T-helper 1 cell (primary cell): ENCODE results near the gene MSANTD2.

Experiments
- DNase-seq, 5 donors: peaks; one replicate each; pipeline ENCODE4 v3.0.0-alpha.2; 2012 to 2020
- total RNA-seq, 4 donors: gene quantifications; one replicate each; lab custom pipeline; 2026; lab: John Stamatoyannopoulos, UW

The MSANTD2 gene
- 12.0 to 17.9 (median 16.3) reads per million in 4 donors for total RNA-seq

DNA sequence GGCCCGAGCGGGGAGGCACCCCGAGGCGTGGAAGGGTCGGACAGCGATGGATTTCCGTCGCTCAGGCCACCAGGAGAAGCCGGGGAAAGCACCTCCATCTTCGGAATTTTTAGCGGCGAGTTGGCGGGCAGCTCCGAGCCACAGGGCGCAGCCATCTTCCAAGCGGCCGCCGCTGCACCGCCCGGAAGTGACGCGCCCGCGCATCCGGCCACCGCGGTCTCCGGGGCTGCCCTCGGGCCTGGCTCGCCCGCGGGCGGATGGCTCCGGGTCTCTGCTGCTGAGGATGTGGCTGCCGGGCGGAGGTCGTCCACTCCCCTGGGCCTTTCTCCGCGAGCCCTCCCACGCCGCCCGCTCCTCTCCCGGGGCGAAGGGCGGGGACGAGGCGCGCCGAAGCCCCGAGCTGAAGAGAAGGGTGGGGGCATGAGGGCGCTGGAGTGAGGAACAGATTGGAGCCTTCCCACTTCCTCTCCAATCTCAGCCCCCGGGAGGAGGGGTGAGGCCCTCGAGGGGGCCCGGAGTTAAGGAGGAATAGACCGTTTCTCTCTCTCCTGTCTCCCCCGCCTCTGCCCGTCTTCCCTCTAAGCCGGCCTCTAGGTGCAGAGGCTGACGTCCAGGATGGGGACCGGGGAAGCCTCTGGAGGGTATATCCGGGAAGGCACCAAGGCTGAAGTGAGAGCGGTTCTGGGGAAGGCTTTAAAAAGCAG is at the start of gene MSANTD2:
MSANTD2 (minus strand) TSS at position 181 of the 704 bp plus-strand sequence; CDS start at position 155, 26 bp downstream.
- DNase-seq: peak; percentile 63 to 82 (median 67)

DNA sequence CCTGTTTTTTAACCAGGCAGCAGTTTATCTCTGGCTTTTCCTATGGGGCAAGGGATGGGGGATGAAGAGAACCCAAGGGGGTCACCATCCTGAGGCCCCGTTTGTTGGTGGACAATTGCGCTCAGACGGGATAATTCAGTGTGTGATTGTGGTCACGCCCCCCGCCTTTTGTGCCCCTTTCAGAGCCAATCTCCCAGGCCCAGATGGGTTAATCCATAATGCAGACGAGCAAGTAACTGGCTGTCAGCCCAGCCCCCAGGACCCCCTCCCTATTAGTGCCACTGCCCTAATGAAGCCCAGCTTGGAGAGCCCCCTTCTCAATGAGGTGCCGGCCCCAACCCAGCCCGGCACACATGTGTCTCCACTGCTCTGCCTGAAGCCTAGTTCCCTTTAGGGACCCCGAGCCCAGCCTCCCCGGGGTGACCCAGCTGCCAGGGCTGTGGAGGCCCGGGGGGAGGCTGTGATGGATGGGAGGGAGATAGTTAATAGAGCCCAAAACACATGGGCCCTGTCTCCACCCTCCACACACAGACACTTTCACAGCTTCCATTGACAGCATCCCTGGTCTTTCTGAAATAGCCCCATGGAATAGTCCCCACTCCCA is 46.0 kb upstream of the MSANTD2 start:
- DNase-seq: no peak

DNA sequence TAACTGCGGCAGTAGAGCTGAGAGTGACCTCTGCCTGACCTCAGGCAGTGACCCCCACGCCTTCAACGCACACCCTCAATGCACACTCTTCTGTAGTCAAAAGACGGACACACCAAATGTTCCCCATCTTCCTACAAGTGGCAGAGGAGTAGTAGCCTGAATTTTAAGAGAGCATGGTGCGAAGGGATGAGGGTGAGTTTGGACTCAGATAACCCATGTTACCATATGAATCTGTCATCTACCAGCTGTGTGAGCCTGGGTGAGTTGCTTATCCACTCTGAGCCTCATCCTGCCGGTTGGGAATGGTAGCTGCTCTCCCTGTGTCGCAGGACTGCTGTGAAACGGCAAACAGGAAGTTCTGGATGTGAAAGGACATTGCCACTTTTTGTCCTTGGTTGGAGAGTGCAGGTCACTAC is 44.5 kb upstream of the MSANTD2 start:
- no peak for DNase-seq

DNA sequence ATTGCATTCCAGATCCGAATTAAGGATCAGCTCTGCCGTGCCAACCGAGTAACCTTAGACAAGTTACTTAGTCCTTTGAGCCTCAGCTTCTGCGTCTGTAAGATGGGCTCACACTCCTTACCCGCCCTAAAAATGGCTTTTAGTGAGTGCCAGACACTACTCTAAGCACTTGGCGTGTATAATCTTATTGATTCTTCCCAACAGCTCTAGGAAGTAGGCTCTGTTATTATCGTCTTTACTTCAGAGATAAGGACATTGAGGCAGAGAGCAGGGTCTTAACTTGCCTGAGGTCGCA is 43.4 kb upstream of the MSANTD2 start:
- no peak for DNase-seq

DNA sequence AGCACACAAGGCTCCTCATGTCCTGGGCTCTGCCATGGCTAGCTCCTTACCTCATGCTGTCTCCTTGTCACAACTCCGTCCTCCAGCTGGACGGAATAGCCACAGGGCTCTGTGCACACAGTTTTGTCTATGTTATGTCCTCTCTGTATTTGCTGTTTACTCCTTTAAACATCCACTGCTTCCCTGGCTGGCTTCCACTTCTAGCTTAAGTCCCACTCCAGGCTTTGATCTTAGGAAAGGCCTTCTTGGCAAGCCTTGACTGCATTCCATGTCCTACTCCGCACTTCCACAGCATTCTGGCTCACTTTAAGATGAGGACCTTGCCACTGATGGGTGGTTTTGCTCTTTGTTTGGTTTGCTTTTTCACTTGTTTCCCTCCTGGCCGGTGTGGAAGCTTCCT is 42.1 kb upstream of the MSANTD2 start:
- DNase-seq: no peak

GRCh38 chr11:124841840-124842239 is 41.6 kb upstream of the MSANTD2 start:
- no peak for DNase-seq

GRCh38 chr11:124841201-124841600 is 41.0 kb upstream of the MSANTD2 start:
- no peak for DNase-seq

- no peak for DNase-seq
Measured at GRCh38 chr11:124840666-124841065, 40.5 kb upstream of the MSANTD2 start.

DNA sequence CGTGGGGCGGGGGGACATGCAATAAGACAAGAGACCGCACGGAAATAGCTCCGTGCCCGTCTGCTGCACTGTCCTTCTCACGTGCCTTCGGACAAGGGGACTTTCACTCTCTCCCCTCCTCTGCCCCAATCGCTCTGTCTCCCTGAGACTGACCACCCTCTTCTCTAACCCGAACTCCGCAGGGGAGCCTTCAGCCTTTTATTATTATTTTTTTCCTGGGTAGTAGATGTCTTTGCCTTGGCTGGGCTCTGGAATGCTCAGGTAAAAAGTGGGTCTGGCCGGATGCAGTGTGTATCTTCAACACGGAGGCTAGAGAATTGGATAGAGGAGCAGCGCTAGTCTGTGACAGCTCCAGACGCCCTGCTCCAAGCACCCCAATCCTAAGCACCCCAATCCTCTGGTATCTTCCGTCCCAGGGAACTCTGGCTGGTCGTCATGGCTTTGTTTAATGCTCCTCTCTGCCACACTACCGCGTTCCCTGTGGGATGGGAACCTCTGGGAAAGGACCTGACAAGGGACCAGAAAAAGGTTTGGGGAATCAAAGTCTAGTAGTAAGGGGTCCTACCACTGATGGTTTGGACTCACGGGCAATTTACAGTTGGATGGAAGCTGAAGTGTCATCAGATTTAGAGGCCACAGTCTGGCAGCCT is 39.9 kb upstream of the MSANTD2 start:
- no peak for DNase-seq

DNA sequence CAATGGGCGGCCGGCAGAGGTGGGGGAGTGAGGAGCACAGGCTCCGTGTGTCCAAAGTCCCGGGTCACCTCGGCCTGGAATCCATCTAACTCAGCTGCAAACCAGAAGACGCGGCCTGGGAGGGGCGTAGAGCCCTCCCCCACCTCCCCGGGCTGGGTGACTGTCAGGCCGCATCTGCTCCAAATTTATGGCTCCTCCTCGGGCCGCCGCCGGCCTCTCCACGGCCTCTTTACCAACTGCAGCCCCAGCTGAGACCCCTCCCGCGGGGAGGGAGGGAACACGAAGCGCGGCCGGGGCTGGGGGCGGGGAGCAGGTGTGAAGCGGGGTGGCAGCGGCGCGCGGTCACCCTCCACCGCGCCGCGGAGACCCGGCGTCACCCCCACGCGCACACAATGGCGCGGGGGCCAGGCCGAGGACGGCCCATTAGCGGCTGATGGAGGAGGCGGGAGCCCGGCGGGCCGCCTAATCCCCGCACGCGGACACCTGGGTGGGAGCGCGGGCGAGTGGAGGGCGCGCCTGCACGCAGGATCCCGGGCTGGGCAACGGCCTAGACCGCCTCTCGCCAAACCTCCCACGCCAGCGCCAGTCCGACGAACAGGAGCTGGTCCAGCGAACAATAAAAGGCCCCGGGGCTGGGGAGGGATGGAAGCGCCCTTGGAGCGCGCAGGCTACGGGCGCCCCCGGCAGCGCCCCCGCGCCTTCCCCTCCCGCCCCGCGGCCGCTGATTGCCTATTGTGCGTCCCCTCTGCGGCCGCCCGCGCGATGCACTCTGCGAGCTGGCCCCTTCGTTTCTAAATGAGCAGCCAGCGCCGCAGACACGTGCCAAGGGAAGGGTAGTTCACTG is 39.1 kb upstream of the MSANTD2 start:
- no peak for DNase-seq

DNA sequence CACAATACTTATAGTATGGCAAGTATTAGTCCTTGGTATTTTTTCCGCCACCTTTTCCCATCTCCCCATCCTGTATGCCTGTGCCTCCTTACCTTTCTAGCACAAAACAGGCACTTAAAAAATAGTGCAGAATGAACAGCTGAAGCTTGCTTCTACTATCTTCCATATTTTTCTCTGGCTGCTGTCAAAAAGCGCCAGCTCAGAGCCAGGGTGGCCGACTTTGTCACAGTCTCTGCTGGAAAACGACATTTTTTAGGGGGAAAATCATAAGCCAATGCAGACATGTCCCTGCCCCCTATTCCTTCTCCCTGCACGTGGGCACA is 38.6 kb upstream of the MSANTD2 start:
- no peak for DNase-seq

DNA sequence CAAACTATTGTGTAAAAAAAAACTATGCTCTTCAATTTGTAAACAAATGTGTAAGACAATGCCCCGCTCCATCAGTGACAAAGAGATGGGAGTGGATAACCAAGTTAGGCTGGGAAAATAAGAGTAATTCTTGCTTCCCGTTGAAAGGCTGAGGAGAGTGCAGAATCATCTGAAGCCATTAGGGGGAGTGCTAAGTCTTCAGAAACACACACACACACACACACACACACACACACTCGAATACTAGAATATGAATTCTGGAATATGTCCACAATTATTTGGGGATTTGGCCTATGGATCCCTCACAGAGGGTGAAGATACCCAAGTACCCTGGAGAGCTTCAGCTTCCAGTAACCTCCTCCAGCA is 37.3 kb upstream of the MSANTD2 start:
- DNase-seq: peak in 1 of 5 donors; percentile 31

DNA sequence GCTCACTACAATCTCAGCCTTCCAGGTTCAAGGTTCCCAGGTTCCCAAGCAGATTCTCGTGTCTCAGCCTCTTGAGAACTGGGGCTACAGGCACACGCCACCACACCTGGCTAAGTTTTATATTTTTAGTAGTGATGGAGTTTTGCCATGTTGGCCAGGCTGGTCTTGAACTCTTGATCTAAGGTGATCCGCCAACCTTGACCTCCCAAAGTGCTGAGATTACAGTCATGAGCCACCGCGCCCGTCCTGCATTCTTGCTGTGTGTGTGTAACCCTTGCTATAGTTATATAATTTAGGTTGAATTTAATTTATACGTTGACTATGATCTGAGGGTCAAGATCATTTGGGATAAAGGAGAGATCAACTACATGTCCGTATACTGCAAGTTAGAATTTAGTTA is 35.7 kb upstream of the MSANTD2 start:
- DNase-seq: no peak

GRCh38 chr11:124834526-124835180 is 34.4 kb upstream of the MSANTD2 start:
- no peak for DNase-seq

DNA sequence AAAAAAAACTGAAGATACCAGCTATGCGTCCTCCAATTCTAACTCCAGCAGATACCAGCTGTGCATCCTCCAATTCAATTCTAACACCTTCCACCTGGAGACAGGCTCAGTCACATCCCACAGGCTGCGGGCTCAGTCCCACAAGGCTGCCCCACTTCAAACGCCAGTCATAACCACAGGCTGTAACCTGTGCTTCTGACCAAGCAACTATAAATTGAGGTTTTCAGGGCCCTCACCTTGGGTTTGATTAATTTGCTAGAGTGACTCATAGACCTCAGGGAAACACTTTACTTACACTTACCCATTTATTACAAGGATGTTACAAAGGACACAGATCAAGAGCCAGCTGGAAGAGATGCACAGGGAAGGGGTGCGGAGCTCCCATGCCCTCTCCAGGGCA is 32.4 kb upstream of the MSANTD2 start:
- DNase-seq: no peak

DNA sequence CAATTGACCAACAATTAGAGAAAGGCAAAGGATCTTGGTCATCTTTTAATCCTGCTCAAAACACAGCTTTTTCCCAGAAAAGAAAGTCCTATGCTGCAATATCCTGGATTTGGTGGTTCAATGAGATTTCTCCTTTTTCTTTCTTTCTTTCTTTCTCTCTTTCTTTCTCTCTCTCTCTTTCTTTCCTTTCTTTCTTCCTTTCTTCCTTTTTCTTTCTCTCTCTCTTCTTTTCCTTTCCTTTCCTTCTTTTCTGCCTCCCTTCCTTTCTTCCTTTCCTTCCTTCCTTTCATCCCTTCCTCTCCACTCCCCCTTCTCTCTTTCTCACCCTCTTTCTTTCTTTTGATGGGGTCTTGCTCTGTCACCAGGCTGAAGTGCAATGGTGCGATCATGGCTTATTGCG is 31.7 kb upstream of the MSANTD2 start:
- no peak for DNase-seq

- DNase-seq: no peak
Measured at GRCh38 chr11:124830749-124831148, 30.5 kb upstream of the MSANTD2 start.

- DNase-seq: no peak
Measured at GRCh38 chr11:124829986-124830385, 29.8 kb upstream of the MSANTD2 start.

- no peak for DNase-seq
Measured at GRCh38 chr11:124825876-124826275, 25.7 kb upstream of the MSANTD2 start.

DNA sequence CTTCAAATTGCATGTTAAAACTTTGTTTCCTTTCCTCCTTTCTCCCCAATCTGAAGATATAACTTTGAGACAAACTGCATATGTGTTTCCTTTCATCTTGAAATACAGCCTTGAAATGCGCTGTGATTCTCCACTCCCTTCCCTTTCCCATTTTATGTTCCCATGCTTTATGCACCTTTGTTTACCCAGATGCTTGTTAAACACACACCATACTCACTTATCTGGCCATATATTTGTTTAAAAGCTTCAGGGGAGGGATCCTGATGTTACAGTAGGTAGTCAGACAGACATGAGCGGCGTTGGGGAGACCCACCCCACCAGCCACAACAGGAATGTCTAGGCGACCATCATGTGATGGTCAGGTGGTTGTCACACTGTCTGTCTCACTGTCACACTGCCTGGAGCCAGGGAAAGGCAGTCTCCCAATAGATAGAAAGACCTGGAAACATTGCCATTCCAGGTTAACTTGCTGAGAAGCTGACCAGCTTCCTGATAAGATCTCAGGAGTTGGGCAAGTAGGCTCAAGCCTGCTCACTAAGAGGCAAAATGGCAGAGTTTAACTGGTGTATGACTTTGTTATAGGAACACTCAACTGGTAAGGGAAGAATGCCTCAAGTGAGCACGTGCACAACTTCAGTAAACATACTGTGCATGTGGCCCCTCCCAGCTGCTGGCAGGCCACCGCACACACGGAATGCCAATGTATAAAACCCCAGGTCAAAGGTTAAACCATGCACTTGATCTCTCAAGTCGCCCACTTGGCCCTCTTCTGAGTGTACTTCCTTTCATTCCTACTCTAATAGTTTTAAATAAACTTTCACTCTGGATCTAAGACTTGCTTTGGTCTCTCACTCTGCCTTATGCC is 23.5 kb upstream of the MSANTD2 start:
- DNase-seq: no peak

DNA sequence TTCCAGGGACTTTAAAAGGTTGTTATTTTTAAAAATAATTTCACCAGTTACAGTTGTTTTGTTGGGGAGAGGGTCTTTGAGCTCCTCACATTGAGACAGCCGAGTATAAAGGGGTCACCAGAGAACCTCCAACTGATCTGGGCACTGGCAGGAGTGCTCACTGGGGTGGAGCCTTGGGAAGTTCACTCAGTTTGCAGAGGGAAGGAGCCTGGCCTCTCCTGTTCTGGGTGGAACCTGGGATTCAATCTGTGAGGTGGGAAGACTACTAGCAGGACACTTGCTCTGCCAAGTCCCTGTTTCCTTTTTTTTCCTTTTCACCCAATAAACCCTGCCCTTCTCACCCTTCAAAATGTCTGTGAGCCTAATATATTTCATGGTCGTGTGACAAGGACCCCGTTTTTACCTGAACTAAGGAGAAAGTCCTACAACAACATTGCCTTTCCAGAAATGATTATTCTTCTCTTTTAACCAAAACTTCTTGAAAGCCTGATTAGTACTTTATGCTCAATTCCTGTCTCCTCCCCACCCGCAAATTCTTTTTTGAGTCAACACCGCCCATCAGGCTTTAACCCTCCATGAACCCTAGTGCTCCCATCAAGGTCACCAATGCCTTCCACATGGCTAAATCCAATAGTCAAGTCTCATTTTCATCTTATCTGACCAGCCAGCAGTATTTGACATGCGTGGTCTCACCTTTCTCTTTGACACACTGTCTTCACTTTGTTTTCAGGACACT is 22.0 kb upstream of the MSANTD2 start:
- no peak for DNase-seq
